ENCODE data around the gene MED14.
"Not testable (repeated sequence)": the region's sequence is repeated elsewhere in the genome, so short reads cannot be mapped to it uniquely, and the experiment has no call there.

Gene MED14

DNA sequence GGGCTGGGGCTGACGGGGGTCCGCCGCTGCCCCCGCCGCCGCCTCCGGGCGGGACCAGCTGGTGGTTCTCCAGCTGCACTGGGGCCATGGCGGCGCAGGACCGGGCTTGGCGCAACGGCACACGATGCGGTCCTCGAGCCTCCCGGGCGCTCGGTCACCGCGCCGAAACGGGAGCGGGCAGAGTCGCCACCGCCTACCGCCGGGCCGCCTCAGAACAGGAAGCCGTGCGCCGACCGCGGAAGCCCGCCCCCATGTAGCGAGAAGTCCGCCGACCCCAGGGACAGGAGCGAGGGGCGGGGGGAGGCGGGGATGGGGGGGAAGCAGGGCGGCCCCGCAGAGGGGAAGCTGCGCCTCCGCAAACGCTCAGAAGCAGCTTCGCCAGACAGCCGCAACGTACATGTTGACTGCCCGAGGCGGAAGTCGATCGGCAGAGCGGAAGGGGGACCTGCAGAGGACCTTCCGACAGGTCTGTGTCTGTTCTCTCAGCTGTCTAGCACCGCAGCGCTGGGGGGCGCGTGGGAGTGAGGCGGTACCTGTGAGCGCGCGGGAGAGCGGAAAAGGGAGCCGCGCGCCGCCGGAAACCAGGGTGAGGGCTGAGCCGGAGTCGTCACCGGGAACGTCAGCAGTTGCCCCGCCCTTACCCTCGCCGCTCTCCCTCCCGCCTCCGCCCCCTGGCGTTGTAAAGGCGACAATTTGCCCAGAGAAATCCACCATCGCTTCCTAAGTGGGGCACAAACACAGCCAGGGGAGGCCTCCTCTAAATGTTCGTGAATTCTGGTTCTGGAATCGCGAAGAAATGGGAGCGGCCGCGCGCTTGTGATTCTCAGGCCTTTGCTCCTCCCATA is at the start of gene MED14:
Gene MED14, minus strand, starts transcription at position 218 of the 845 bp plus-strand sequence. Its CDS starts 130 bp downstream, at position 88.
- FAIRE-seq (peak; percentile 83), DNase-seq (ENCODE audit: low spot score) (peak; percentile 85)

DNA sequence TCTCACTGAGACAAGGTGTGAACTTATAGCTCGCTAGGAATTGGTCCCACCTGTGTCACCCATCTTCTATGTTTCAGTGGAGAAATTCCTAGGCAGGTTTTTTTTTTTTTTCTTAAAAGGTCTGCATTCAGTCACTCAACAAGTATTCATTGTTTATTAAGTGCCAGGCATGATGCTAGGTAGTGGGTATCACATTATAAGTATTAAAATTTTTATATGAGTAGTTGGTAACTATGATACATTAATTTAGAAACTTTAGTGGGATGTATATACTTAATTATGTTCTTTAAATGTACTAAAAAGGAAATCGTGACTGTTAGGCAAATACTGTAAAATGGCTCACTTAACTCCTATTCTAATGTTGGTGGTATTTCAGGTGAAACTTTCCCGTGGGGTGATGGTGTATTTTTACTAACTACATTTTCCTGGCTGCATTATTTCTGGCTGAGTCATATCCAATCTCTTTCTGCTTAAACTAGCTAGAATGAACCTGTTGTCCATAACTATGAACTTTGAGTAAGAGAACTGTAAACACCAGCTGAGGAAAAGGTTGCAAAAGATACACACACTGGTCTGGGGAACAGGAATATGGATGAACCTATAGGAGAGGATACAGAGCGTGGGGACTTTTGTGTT is 49.3 kb upstream of the MED14 start:
- FAIRE-seq (no peak), DNase-seq (ENCODE audit: low spot score) (no peak)

DNA sequence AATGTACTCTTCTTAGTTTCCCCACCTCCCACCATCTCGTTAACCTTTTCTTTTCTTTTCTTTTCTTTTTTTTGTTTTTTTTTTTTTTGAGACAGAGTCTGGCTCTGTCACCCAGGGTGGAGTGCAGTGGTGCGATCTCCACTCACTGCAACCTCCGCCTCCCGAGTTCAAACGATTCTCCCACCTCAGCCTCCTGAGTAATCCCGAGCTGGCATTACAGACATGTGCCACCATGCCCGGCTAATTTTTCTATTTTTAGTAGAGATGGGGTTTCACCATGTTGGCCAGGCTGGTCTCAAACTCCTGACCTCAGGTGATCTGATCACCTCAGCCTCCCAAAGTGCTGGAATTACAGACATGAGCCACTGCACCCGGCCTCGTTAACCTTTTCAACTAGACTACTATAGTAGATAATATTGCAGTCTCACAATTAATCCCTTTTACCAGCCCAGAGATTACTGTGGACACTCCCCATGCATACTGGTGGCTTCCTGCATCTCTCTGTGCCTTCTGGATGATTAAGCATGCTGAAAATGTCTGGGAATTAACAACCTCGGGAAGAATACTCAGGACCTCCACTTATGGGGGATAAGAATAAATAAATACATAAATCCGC is 47.4 kb upstream of the MED14 start:
- FAIRE-seq, result not testable (repeated sequence)

DNA sequence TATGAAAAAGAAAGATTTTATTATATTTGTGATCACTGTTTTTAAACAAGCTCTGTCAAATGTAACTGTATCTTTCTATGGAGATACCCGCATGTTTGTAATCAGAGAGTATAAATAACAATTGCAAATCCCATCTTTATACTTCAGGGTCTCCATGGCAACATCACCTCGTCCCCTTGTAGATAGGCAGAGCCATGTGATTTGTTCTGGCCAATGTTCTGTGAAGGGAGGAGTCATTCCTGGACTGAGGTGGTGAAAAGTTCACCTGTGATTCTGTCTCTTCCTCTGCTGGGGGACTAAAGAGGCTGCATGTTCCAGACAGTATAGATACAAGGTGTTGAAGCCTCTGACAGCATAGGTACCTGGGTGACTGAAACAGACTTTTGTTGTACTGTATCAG is 45.6 kb upstream of the MED14 start:
- FAIRE-seq, result no peak
- DNase-seq (ENCODE audit: low spot score), result no peak

More for the DNA sequence above, 47.4 kb upstream of the MED14 start:
- DNase-seq (ENCODE audit: low spot score), result not testable (repeated sequence)

DNA sequence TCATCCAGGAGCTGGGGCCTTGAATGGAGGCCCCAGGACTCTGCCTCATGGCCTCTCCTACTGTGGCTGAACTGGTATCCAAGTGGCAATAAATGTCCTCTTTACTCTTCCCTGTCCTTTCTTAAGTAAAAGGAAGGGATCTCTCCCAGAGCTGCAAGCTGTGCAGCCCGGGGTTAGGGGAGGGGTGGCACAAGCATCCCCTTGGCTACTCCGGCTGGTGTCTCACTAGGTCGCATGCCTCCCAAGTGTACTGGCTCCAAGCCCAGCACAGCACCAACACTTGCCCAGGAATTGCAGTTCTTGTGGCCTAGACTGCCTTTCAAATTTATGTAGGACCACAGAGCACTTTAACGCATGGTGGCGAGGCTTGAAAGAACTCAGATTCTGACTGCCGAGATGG is 44.7 kb upstream of the MED14 start:
- DNase-seq (ENCODE audit: low spot score) (no peak), FAIRE-seq (no peak)

DNA sequence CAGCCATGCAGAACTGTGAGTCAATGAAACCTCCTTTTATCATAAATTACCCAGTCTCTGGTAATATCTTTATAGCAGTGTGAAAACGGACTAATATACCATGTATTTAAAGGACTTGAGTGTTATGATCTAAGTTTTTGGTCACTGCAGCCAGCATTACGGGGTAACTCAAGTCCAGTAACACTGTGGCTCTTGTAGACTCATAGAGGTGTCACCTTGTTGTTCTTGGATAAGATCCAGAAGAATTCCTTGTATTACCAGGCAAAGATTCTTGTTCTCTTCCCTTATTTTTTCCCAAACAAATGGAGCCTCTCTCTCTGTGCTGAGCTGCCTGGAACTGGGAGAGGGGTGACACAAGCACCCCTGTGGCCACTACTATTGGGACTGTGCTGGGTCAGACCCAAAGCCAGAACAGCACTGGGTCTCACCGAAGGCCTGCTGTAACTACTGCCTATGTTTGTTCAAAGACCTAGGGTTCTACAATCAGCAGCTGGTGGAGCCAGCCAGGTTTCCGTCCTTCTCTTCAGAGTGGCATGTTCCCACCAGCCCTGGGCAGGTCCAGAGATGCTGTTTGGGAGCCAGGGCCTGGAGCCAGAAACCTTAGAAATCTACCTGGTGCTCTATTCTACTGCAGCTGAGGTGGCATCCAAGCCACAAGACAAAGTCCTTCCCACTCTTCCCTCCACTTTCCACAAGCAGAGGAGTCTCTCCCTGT is 43.7 kb upstream of the MED14 start:
- DNase-seq (ENCODE audit: low spot score) (no peak), FAIRE-seq (no peak)

DNA sequence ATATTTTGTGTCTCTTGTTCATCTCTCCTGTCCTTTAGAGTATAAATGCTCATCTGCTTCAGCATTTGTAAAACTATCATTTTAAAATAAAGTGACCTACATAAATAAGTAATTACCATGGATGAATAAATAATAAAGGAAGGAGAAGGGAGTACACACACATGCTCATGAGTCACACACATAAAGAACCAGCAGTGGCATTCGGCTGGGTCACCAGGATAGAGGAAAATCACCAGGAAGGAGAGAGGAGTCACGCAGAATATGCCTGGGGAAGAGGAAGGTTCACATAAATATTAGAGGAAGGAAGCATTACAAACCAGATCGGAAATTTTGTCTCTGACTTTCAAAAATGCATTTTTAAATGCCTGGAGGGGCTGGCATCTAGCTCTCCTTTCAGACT is 38.5 kb upstream of the MED14 start:
- DNase-seq (ENCODE audit: low spot score), result no peak
- no peak for FAIRE-seq

DNA sequence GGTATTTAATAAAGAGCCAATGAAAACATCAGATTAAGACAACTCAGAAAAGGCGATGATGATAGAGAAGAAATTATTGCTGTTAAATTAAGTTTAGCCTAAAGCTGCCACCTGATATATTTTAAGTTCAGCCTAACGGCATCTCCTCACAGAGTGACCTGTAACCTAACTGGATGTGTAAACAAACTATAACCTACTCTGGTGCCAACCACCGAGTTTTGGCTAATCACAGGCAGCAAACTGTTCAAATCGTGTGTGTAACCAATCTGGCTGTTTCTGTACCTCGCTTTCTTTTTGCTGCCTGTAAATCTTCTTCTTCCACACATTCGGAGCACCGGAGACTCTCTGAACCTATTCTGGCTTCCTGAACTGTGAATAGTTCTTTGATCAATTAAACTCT is 37.8 kb upstream of the MED14 start:
- no peak for FAIRE-seq

DNA sequence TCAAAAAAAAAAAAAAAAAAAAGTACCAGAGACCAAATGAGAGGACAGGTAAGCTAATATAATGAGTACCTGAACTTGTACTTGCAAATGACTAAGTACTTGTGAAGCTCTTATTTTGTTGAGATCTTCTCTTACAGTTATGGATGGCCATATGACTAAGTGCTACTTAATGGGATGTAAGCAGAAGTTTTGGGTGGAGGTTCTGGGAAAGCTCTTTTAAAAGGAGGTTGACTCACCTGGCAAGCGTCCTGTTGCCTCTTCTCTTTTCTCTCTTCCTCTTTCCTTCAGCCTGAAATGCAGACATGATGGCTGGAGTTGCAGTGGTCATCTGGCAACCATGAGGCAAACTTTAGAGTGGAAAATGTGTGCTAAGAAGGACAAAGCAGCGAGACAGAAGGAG is 36.9 kb upstream of the MED14 start:
- FAIRE-seq, result no peak
- no peak for DNase-seq (ENCODE audit: low spot score)

More for the DNA sequence above, 37.8 kb upstream of the MED14 start:
- no peak for DNase-seq (ENCODE audit: low spot score)

DNA sequence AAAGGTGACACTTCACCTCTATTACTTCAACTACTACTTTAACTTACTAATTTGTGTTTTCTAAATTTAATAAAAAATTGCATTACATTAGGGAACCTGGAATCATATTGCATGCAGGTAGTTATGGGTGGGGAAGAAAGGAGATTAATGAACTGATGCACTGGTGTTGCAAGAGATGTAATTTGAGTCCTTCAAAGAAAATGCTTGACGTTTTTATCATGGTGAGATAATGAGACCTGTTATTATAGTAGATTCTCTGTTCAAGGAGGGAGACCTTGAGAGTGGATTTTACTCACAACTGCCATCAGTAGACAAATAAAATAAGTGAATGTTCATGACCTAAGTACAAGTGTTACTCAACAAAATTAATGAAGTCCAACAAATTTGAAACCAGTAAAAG is 26.4 kb upstream of the MED14 start:
- no peak for DNase-seq (ENCODE audit: low spot score)
- FAIRE-seq, result no peak

DNA sequence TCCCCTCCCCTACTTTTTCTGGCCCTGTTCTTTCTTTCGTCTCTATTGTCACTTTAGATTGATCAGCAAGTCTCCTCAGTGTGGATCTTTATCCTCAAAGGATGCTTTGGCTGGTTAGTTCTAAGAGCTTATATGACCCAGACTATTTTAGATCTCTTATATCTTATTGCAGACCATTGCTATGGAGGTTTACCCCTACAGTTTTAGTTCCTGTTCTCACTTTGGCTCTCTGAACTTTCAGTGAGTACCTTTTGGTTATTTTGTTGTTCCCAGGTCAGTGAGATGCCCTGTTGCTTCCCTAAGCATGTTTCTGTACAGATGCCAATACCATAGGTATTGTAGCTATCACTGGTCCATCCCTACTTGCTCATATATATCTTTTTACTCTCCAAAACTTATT is 24.0 kb upstream of the MED14 start:
- DNase-seq (ENCODE audit: low spot score) (no peak), FAIRE-seq (no peak)

DNA sequence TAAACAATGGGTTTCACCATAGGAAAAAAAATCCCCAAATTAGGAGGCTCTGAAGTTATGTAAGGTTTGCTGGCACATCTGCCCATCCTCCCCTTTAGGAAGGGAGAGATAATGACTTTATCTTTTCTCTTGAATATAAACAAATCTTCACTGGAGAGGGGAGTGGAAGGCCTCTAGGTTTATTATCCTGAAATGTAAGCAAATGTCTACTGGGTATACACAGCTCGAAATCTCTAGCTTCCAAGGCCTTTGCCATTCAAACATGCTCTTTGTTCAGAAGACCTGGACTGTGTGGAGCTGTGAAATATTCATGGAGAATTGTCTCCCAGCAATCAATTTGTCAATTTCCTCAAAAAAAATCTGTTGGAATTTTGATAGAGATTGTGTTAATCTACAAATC is 21.7 kb upstream of the MED14 start:
- DNase-seq (ENCODE audit: low spot score) (no peak), FAIRE-seq (no peak)

DNA sequence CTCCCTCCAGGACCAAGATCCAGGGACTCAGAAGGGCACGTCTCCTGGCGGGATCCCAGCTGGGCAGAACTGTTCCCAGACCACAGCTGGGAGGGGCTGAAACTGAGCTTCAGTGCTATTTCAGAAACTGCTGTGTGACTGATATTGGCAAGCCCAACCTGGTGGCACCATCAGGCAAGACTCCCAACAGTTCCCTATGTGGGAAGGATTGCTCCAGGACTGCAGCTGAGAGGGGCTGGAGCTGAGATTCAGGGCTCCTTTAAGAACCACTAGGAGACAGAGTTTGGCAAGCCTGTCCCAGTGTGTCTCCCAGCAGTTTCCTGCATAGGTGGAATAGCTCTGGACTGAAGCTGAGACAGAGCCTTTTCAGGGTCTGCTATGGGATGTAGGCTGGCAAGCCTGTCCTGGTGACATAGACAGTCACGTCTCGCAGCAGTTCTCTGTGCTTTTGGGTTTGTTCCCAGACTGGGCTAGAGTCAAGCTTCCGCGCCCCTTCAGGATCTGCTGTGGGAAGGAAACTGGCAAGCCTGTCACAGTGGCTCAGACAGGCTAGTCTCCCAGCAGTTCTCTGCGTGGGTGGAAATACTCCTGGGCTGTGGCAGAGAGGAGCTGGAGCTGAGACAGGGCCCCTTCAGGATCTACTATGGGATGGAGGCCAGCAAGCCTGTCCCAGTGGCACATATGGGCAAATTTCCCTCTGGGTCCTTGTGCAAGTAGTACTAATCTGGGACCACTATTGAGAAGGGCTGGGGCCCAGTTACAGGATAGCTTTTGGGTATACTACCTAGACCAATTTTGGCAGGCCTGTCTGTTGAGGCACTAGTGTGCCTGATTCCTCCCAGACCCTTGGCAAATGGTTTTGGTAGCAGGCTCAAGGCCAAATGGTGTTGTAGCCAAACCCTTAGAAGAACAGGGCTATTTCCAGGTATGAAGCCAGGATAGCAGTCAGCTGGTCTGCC is 20.2 kb upstream of the MED14 start:
- DNase-seq (ENCODE audit: low spot score) (no peak), FAIRE-seq (no peak)

DNA sequence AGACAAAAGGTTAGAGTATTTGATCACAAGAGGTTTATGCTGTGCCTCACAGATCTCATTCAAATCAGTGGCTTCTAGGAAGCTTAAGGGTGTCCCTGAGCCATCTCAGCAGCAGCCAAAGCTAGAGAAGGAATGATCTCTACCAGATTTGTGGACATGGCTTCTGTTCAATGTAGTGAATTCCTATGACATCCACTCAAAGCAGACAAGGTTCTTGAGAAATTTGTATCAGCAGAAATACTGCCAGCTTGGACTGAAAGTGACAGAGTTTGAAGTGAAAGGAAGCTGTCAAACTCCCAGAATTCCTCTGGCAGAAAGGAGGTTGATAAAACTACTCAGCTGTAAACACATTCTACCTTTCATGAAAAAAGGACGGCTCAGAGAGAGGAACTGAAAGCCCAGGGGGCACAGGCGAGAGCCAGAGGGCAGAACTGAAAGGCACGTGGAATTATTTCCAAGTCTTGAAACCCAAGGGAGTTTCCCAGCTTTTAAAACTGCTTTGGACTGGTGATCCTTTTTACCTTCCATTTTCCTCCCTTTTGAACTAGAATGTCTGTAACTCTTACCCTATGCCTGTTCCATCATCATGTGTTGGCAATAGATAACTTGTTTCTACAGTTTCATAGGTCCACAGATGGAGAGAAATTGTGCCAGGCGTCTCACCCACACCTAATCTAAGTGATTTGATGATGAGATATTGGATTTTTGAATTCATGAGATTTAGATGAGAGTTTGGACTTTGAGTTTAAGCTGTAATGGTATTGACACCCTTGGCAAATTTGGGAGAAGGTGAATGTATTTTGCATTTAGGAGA is 14.5 kb upstream of the MED14 start:
- DNase-seq (ENCODE audit: low spot score) (no peak), FAIRE-seq (no peak)

DNA sequence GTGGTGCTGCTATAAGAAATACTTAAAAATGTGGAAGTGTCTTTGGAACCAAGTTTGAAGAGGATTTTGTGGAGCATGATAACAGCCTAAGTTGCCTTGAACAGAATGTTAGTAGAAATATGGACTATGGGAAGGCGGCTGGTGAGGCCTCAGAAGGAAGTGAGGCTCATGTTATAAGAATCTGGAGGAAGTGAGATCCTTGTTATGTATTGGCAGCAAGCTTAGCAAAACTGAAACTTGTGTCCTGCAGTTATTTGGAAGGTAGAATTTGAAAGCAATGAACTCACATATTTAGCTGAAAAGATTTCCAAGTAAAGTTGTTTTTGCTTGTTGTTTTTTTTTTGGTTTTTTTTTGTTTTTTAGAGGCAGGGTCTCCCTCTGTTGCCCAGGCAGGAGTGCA is 13.6 kb upstream of the MED14 start:
- DNase-seq (ENCODE audit: low spot score) (no peak), FAIRE-seq (no peak)

DNA sequence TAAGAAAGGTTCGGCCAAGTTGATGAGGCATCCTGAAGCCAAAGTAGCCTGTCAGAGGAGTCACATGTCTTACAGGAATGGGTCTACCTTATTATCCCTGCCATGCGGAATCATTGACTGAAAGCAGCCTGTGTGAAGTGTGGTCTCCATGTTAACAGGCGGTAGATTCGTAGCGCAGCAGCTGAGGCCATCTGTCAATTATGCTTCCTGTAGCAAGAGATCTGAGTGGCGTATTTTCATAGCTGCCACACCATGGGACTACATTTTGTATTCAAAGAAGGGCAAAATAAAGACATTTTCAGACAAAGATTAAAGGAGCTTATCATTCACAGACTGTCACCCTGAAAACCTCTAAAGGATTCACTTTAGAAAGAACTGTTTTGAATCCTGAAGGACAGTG is 11.2 kb upstream of the MED14 start:
- DNase-seq (ENCODE audit: low spot score), result no peak

DNA sequence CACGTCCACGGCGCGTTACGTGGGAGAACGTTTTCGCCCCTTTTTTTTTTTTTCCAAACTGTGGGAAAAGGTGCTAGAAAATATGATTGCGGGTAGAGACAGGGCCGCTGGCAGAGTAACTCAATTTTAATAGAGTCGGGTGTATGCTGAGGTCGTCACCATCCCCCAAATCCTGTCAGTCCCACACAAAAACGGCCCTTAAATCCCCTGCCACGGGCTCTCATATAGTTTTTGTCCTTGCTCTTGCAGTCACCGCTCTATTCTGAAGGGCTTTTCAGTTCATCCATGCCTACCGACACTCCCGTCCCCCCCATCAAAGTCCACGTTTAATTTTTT is 796 bp upstream of the MED14 start:
- FAIRE-seq, result no peak

More for the DNA sequence above, 11.2 kb upstream of the MED14 start:
- FAIRE-seq, result no peak

DNA sequence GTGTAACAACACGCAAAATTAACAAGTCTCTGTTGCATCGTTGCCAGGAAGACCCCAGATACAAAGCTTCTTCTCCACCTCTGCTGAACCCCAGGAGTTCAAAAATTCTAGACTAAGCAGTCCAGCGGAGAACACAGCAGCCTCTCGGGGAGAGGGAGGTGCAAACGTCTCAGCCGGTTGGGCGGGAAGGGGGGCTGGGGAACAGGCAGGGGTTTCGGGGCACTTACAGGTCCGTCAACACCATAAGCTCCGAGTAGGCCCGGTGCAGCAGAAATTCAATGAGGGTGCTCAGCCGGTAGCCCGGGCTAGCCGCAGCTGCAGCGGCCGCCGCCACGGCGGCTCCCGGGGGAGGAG is 394 bp downstream of the MED14 start:
- no peak for FAIRE-seq
- no peak for DNase-seq (ENCODE audit: low spot score)

More for the DNA sequence above, 796 bp upstream of the MED14 start:
- DNase-seq (ENCODE audit: low spot score), result peak; percentile 8

DNA sequence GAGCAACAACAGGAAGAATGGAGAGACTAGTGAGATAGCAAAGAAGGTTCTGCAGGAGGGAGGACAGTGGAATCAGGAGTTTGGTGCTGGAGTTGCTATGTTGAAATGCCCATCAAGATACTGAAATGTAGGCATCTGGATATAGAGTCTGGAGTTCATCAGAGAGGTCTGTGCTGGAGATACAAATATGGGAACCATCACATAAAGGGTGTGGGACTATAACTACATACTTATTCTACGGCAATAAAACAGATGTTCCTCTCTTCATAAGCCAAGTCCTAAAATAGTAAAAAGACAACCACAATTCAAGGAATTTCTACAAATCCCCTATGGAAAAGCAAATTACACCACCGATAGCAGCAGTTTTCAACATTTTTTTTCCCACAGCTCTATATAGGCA is 1.6 kb downstream of the MED14 start:
- no peak for DNase-seq (ENCODE audit: low spot score)
- no peak for FAIRE-seq

DNA sequence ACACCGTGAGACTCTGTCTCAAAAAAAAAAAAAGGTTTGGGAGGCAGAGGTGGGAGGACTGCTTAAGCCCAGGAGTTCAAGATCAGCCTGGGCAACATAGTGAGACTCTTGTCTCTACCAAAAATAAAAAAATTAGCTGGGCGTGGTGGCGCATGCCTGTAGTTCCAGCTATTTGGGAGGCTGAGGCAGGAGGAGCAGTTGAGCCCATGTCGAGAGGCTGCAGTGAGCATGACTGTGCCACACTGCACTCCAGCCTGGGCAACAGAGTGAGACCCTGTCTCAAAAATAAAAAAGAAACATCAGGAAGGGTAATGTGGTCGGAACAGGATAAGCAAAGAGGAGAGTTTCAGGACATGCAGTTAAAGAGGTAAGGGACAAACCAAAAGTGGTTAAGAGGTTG is 2.8 kb downstream of the MED14 start:
- not testable (repeated sequence) for FAIRE-seq; DNase-seq (ENCODE audit: low spot score)

Measured in urothelium cell line (cell line).